PC-9 (cell line): ENCODE measurements around the gene INPPL1. TPM values are rescaled to one million over a fixed set of nuclear protein-coding genes. Genes with fewer than 3 reads are reported as not detected.

Experiments used
- BruUV-seq: library from RNA; stranded (reverse); fragments of 400-500 nt; replicated peaks from 2 replicates; lab custom pipeline; 2021; lab: Mats Ljungman, UMichigan
- CTCF ChIA-PET: fragments of 300-600 bp; sonication (Branson Sonifier 250); formaldehyde crosslinking; loops from one replicate; lab custom pipeline; 2022; ENCODE audit warnings: antibody characterized with exemption; lab: Charles Lee
- POLR2A ChIA-PET: fragments of 300-600 bp; sonication (Branson Sonifier 250); formaldehyde crosslinking; loops from one replicate; lab custom pipeline; 2022; ENCODE audit warnings: antibody characterized with exemption; ENCODE audit not compliant: unreplicated experiment; lab: Charles Lee
- DNase-seq, 2 experiments: peaks; one replicate each; pipeline versions ENCODE4 v3.0.0 to v3.0.0-alpha.2; 2015 to 2022; ENCODE audit warnings: mixed read lengths in 1 of 2
- H2AFZ ChIP-seq: fragments of 200-600 bp; sonication (generic); 2 replicates; pipeline ENCODE4 v1.8.1; 2017; ENCODE audit warnings: antibody characterized with exemption
- H3F3A ChIP-seq: fragments of 200-600 bp; sonication (generic); 2 replicates; pipeline ENCODE4 v1.8.1; 2017; ENCODE audit warnings: antibody characterized with exemption, mild to moderate bottlenecking, low read depth; ENCODE audit not compliant: insufficient read depth
- H3K27ac ChIP-seq: fragments of 200-600 bp; sonication (generic); 2 replicates; pipeline ENCODE4 v1.6.1; 2016; ENCODE audit warnings: mixed run types
- H3K27me3 ChIP-seq: fragments of 200-600 bp; sonication (generic); 2 replicates; pipeline ENCODE4 v1.6.1; 2016; ENCODE audit warnings: low read depth, mixed run types; ENCODE audit not compliant: insufficient read depth
- H3K36me3 ChIP-seq: fragments of 200-600 bp; sonication (generic); 2 replicates; pipeline ENCODE4 v1.6.1; 2016; ENCODE audit warnings: low read depth, mixed run types
- H3K4me1 ChIP-seq: fragments of 200-600 bp; sonication (generic); replicated peaks from 2 replicates; pipeline ENCODE4 v1.6.1; 2016; ENCODE audit warnings: mixed run types; ENCODE audit not compliant: insufficient read depth
- H3K4me2 ChIP-seq: fragments of 200-600 bp; sonication (generic); 2 replicates; pipeline ENCODE4 v1.6.1; 2017; ENCODE audit warnings: mixed run types
- H3K4me3 ChIP-seq: fragments of 200-600 bp; sonication (generic); 2 replicates; pipeline ENCODE4 v1.6.1; 2016; ENCODE audit warnings: mixed run types
- H3K79me2 ChIP-seq: fragments of 200-600 bp; sonication (generic); 2 replicates; pipeline ENCODE4 v1.6.1; 2017; ENCODE audit warnings: low read depth, mixed run types
- H3K9me2 ChIP-seq: fragments of 200-600 bp; sonication (generic); 2 replicates; pipeline ENCODE4 v1.8.1; 2017; ENCODE audit warnings: mild to moderate bottlenecking; ENCODE audit not compliant: insufficient read depth
- H3K9me3 ChIP-seq: fragments of 200-600 bp; sonication (generic); 2 replicates; pipeline ENCODE4 v1.8.1; 2016; ENCODE audit warnings: low read depth; ENCODE audit not compliant: insufficient read depth
- H4K20me1 ChIP-seq: fragments of 200-600 bp; sonication (generic); 2 replicates; pipeline ENCODE4 v1.8.1; 2017; ENCODE audit not compliant: insufficient read depth
- CTCF ChIP-seq: fragments of 200-600 bp; sonication (generic); conservative IDR thresholded peaks from 2 replicates; pipeline ENCODE4 v1.6.1; 2017; ENCODE audit warnings: mixed run types, antibody characterized with exemption, mild to moderate bottlenecking, moderate library complexity
- EZH2 ChIP-seq: fragments of 200-600 bp; sonication (generic); IDR thresholded peaks from 2 replicates; pipeline ENCODE4 v1.8.0; 2017; ENCODE audit warnings: antibody characterized with exemption, low read depth
- intact Hi-C: fragments of 100-400 bp; cut with micrococcal nuclease; formaldehyde crosslinking; loops from one replicate; pipeline ENCODE4 v1.10.0; 2022; ENCODE audit not compliant: unreplicated experiment
- total RNA-seq: library from RNA; stranded (reverse); gene quantifications from 2 replicates; pipeline ENCODE4 v1.2.3, GENCODE V29; 2021

The INPPL1 gene
- total RNA-seq, 1 experiment from 2014 or later: 199 TPM

GRCh38 chr11:72234514-72234830 lies 9.9 kb downstream of the INPPL1 start:
- peaks cover 20% of the 10 kb centered on the region for H4K20me1 ChIP-seq
- TF ChIP-seq CTCF (no peak), EZH2 (no peak)

GRCh38 chr11:72234920-72235319 lies 10.4 kb downstream of the INPPL1 start:
- H3K9me2 ChIP-seq: no peaks in the 10 kb centered on the region
- POLR2A ChIA-PET: interaction anchor here (0.6 kb wide), 1 partner anchor 256 kb away, joined by 4 read pairs; no protein-coding TSS in a partner anchor
- no peaks in the 10 kb centered on the region for H3K4me1 ChIP-seq
- no peak for DNase-seq
- H3F3A ChIP-seq: peaks cover 41% of the 10 kb centered on the region
- BruUV-seq: no TSS peak
- intact Hi-C loops: no loop called here
- H3K4me3 ChIP-seq: no peak overlapping the region
- no peaks in the 10 kb centered on the region for H3K79me2 ChIP-seq
- TF ChIP-seq CTCF: no peak
- CTCF ChIA-PET: no interaction called here
- no peak overlapping the region for H3K27ac ChIP-seq
- H3K27me3 ChIP-seq: no peaks in the 10 kb centered on the region
- H4K20me1 ChIP-seq: peaks cover 20% of the 10 kb centered on the region
- H3K36me3 ChIP-seq: peaks cover 17% of the 10 kb centered on the region; the same call in 1 of the 2 replicates
- H3K9me3 ChIP-seq: no peaks in the 10 kb centered on the region
- no peak overlapping the region for H3K4me2 ChIP-seq
- no peak overlapping the region for H2AFZ ChIP-seq

More at GRCh38 chr11:72234514-72234830, 9.9 kb downstream of the INPPL1 start:
- POLR2A ChIA-PET: interaction anchor here (0.6 kb wide), 1 partner anchor 256 kb away, joined by 4 read pairs; no protein-coding TSS in a partner anchor
- Histone ChIP-seq H3K4me3 (no peak overlapping the region), H2AFZ (no peak overlapping the region), H3K9me3 (no peaks in the 10 kb centered on the region), H3K27me3 (no peaks in the 10 kb centered on the region), H3K36me3 (peaks cover 17% of the 10 kb centered on the region), H3K9me2 (no peaks in the 10 kb centered on the region), H3K4me2 (no peak overlapping the region), H3K79me2 (no peaks in the 10 kb centered on the region), H3K27ac (no peak overlapping the region), H3F3A (peaks cover 41% of the 10 kb centered on the region), H3K4me1 (no peaks in the 10 kb centered on the region)
- intact Hi-C loops: no loop called here
- CTCF ChIA-PET: no interaction called here
- BruUV-seq: no TSS peak
- no peak for DNase-seq

GRCh38 chr11:72235351-72236057 lies 10.9 kb downstream of the INPPL1 start:
- Histone ChIP-seq H4K20me1 (peaks cover 20% of the 10 kb centered on the region), H3K9me2 (no peaks in the 10 kb centered on the region), H3K27ac (no peak overlapping the region), H3K4me1 (no peaks in the 10 kb centered on the region), H3K27me3 (no peaks in the 10 kb centered on the region), H3F3A (peaks cover 41% of the 10 kb centered on the region), H3K79me2 (no peaks in the 10 kb centered on the region), H3K4me3 (no peak overlapping the region), H2AFZ (no peak overlapping the region), H3K4me2 (no peak overlapping the region), H3K36me3 (peaks cover 17% of the 10 kb centered on the region; the same call in 1 of the 2 replicates), H3K9me3 (no peaks in the 10 kb centered on the region)
- no peak for TF ChIP-seq CTCF
- ChIA-PET POLR2A (interaction anchor here (0.7 kb wide), 1 partner anchor 70 kb away, joined by 3 read pairs; no protein-coding TSS in a partner anchor), CTCF (no interaction called here)
- no TSS peak for BruUV-seq
- intact Hi-C loops: no loop called here
- no peak for DNase-seq
